ENCODE measurements around the gene E2F8. TPM values are rescaled to one million over a fixed set of nuclear protein-coding genes. Genes with fewer than 3 reads are reported as not detected.

E2F8 gene
- total RNA-seq, 1 experiment from 2014 or later, result 11.3 TPM

- Histone ChIP-seq H3K9ac (ENCODE audit: extremely low read depth, insufficient read length, low read length) (no peak overlapping the region), H2AFZ (ENCODE audit: low read length) (no peak overlapping the region), H3K27me3 (ENCODE audit: insufficient read depth, low read length) (no peaks in the 10 kb centered on the region), H3K9me3 (ENCODE audit: control insufficient read depth, low read depth, low read length) (no peaks in the 10 kb centered on the region), H4K91ac (ENCODE audit: insufficient read length, low read depth, low read length) (no peak overlapping the region), H4K8ac (replicated peaks; ENCODE audit: insufficient read length, low read depth, low read length) (no peak overlapping the region), H4K20me1 (ENCODE audit: control insufficient read depth, insufficient read depth, insufficient read length) (no peaks in the 10 kb centered on the region), H3K4ac (ENCODE audit: low read depth, low read length) (no peak overlapping the region), H2BK5ac (ENCODE audit: insufficient read length, low read length) (no peak overlapping the region), H2BK12ac (ENCODE audit: insufficient read length, low read depth, low read length) (no peak overlapping the region), H3K27ac (ENCODE audit: insufficient read length, low read depth, low read length) (no peak overlapping the region), H3T11ph (ENCODE audit: low read length) (no peak overlapping the region), H2BK20ac (ENCODE audit: low read depth, low read length, poor library complexity, severe bottlenecking) (no peak overlapping the region), H2BK15ac (ENCODE audit: low read depth, low read length) (no peak overlapping the region), H3K23ac (ENCODE audit: insufficient read length, low read depth, low read length) (no peak overlapping the region), H3K79me2 (ENCODE audit: insufficient read depth, low read length) (no peaks in the 10 kb centered on the region), H3K18ac (ENCODE audit: insufficient read length, low read depth, low read length) (no peak overlapping the region), H3K4me2 (ENCODE audit: insufficient read depth, insufficient read length, low read length) (no peak overlapping the region), H2BK120ac (ENCODE audit: low read depth, low read length, poor library complexity, severe bottlenecking) (no peak overlapping the region), H2AK5ac (ENCODE audit: insufficient read length, low read length) (no peak overlapping the region), H3K56ac (ENCODE audit: insufficient read length, low read depth, low read length) (no peak overlapping the region), H3K23me2 (ENCODE audit: insufficient read length, low read depth, low read length, poor library complexity, severe bottlenecking) (no peaks in the 10 kb centered on the region), H3K79me1 (ENCODE audit: insufficient read depth, low read depth, low read length, poor library complexity, severe bottlenecking) (no peaks in the 10 kb centered on the region), H3K4me1 (ENCODE audit: insufficient read depth, low read length) (no peaks in the 10 kb centered on the region), H4K5ac (ENCODE audit: insufficient read length, low read depth, low read length) (no peak overlapping the region), H3K14ac (ENCODE audit: insufficient read depth, low read length) (no peak overlapping the region)
- DNase-seq, result no peak
- H3K27me3 Mint-ChIP-seq (ENCODE audit: low read depth), result no peaks in the 10 kb centered on the region; the same call in none of the 2 replicates
- peaks cover 13 to 22% of the 10 kb centered on the region in 2 experiments for H3K4me1 Mint-ChIP-seq
- H3K36me3 Mint-ChIP-seq (ENCODE audit: insufficient read depth in 1 of 3, low read depth in 3 of 3), result no peaks in the 10 kb centered on the region
- WGBS (ENCODE audit: extremely low coverage, insufficient read length, low lambda C conversion rate), result no CpG with 5 or more reads among the region's 8 CpGs
- H3K4me3 Mint-ChIP-seq, result no peak overlapping the region
- TF ChIP-seq CTCF (conservative IDR thresholded peaks at IDR 0.05), result no peak
- no peak overlapping the region; a peak in 1 of 7 replicates for H3K27ac Mint-ChIP-seq
- no peaks in the 10 kb centered on the region for H3K9me3 Mint-ChIP-seq
Measured at GRCh38 chr11:19276859-19277808, 36.4 kb upstream of the E2F8 start.
